K562 (cell line): ENCODE results near the gene BEST4.

Experiments
- HDAC2 ChIP-seq: fragments of 450-650 bp; IDR thresholded peaks from 2 replicates; pipeline ENCODE4 v1.6.1; 2016; ENCODE audit warnings: mild to moderate bottlenecking
- IRF2 ChIP-seq: sonication (generic); formaldehyde crosslinking; IDR thresholded peaks from 2 replicates; pipeline ENCODE4 v1.8.1; 2022; ENCODE audit warnings: mild to moderate bottlenecking, missing genetic modification reagents
- KLF16 ChIP-seq: IDR thresholded peaks from 2 replicates; pipeline ENCODE4 v1.6.1; 2016; ENCODE audit warnings: antibody characterized with exemption
- PHF8 ChIP-seq: fragments of 200-600 bp; sonication (generic); IDR thresholded peaks from 2 replicates; pipeline ENCODE4 v1.6.1; 2012; ENCODE audit warnings: mixed run types, mild to moderate bottlenecking, inconsistent platforms, low read length, moderate library complexity, borderline replicate concordance
- POLR2A ChIP-seq: fragments of 450-650 bp; conservative IDR thresholded peaks from 2 replicates; pipeline ENCODE4 v1.6.1; 2016
- ZNF274 ChIP-seq: IDR thresholded peaks from 2 replicates; pipeline ENCODE4 v1.6.1; 2011; ENCODE audit warnings: low read depth, mild to moderate bottlenecking, low read length, moderate library complexity, borderline replicate concordance
- TF ChIP-seq, protein P1 (sequence below): sonication (generic); formaldehyde crosslinking; IDR thresholded peaks from 2 replicates; pipeline ENCODE4 v1.8.0; 2023; ENCODE audit warnings: missing genetic modification reagents, mild to moderate bottlenecking, borderline replicate concordance
- TF ChIP-seq, protein P2 (sequence below): fragments of 450-650 bp; formaldehyde crosslinking; IDR thresholded peaks from 2 replicates; pipeline ENCODE4 v1.4.0; 2020; ENCODE audit warnings: mild to moderate bottlenecking, moderate library complexity
- TF ChIP-seq, protein P3 (sequence below), 3 experiments: IDR thresholded peaks in 2 of 3; conservative IDR thresholded peaks in 1 of 3; 2 replicates each; pipeline ENCODE4 v1.5.1; 2011 to 2012; ENCODE audit warnings: low read length in 3 of 3, mild to moderate bottlenecking in 3 of 3, control low read depth in 2 of 3, improper control_type of control experiment in 1 of 3, inconsistent platforms in 1 of 3, low read depth in 1 of 3, mixed read lengths in 1 of 3, moderate library complexity in 1 of 3; ENCODE audit not compliant: insufficient read depth in 2 of 3
- TF ChIP-seq, protein P4 (sequence below): sonication (generic); formaldehyde crosslinking; IDR thresholded peaks from 2 replicates; pipeline ENCODE4 v1.8.0; 2022; ENCODE audit warnings: missing genetic modification reagents, mild to moderate bottlenecking, borderline replicate concordance
- TF ChIP-seq, protein P5 (sequence below): fragments of 250-450 bp; sonication (Bioruptor Pico); IDR thresholded peaks from 2 replicates; pipeline ENCODE4 v1.8.0; 2021; ENCODE audit warnings: moderate library complexity, mild to moderate bottlenecking, inconsistent platforms
- TF ChIP-seq, protein P6 (sequence below): fragments of 250-450 bp; sonication (Bioruptor Pico); IDR thresholded peaks from 2 replicates; pipeline ENCODE4 v1.5.0; 2021

DNA sequence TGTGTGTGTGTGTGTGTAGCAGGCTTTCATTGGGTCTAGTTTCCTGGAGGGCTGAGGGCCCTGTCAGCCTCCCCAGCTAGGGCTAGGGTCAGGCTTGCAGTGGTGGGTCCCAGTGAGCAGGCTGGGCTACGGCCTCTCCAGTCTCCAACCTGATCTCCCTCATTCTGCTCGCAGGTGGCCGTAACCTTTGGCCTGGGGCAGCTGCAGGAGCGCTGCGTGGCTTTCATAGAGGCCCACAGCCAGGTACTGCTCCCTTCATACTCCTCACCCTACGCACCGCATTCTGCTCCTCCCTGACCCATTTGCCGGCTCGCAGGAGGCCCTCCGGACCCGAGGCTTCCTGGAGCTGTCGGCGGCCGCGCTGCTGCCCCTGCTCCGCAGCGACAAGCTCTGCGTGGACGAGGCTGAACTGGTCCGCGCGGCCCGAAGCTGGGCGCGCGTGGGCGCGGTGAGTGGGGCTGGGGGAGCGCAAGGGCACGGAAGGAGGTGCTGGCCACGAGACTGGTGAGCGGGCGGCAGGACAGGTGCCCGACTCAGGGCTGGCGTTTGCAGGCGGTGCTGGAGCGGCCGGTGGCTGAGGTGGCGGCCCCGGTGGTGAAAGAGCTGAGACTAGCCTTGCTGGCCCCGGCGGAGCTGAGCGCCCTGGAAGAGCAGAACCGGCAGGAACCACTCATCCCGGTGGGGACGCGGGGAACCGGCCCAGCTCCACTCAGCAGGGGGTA lies 25.0 kb upstream of the BEST4 start:
- TF ChIP-seq, protein P1, sequence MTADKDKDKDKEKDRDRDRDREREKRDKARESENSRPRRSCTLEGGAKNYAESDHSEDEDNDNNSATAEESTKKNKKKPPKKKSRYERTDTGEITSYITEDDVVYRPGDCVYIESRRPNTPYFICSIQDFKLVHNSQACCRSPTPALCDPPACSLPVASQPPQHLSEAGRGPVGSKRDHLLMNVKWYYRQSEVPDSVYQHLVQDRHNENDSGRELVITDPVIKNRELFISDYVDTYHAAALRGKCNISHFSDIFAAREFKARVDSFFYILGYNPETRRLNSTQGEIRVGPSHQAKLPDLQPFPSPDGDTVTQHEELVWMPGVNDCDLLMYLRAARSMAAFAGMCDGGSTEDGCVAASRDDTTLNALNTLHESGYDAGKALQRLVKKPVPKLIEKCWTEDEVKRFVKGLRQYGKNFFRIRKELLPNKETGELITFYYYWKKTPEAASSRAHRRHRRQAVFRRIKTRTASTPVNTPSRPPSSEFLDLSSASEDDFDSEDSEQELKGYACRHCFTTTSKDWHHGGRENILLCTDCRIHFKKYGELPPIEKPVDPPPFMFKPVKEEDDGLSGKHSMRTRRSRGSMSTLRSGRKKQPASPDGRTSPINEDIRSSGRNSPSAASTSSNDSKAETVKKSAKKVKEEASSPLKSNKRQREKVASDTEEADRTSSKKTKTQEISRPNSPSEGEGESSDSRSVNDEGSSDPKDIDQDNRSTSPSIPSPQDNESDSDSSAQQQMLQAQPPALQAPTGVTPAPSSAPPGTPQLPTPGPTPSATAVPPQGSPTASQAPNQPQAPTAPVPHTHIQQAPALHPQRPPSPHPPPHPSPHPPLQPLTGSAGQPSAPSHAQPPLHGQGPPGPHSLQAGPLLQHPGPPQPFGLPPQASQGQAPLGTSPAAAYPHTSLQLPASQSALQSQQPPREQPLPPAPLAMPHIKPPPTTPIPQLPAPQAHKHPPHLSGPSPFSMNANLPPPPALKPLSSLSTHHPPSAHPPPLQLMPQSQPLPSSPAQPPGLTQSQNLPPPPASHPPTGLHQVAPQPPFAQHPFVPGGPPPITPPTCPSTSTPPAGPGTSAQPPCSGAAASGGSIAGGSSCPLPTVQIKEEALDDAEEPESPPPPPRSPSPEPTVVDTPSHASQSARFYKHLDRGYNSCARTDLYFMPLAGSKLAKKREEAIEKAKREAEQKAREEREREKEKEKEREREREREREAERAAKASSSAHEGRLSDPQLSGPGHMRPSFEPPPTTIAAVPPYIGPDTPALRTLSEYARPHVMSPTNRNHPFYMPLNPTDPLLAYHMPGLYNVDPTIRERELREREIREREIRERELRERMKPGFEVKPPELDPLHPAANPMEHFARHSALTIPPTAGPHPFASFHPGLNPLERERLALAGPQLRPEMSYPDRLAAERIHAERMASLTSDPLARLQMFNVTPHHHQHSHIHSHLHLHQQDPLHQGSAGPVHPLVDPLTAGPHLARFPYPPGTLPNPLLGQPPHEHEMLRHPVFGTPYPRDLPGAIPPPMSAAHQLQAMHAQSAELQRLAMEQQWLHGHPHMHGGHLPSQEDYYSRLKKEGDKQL (CRISPR knock-in tag), result no peak
- TF ChIP-seq, protein P2, sequence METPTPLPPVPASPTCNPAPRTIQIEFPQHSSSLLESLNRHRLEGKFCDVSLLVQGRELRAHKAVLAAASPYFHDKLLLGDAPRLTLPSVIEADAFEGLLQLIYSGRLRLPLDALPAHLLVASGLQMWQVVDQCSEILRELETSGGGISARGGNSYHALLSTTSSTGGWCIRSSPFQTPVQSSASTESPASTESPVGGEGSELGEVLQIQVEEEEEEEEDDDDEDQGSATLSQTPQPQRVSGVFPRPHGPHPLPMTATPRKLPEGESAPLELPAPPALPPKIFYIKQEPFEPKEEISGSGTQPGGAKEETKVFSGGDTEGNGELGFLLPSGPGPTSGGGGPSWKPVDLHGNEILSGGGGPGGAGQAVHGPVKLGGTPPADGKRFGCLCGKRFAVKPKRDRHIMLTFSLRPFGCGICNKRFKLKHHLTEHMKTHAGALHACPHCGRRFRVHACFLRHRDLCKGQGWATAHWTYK (CRISPR knock-in tag), result no peak
- TF ChIP-seq, protein P3, sequence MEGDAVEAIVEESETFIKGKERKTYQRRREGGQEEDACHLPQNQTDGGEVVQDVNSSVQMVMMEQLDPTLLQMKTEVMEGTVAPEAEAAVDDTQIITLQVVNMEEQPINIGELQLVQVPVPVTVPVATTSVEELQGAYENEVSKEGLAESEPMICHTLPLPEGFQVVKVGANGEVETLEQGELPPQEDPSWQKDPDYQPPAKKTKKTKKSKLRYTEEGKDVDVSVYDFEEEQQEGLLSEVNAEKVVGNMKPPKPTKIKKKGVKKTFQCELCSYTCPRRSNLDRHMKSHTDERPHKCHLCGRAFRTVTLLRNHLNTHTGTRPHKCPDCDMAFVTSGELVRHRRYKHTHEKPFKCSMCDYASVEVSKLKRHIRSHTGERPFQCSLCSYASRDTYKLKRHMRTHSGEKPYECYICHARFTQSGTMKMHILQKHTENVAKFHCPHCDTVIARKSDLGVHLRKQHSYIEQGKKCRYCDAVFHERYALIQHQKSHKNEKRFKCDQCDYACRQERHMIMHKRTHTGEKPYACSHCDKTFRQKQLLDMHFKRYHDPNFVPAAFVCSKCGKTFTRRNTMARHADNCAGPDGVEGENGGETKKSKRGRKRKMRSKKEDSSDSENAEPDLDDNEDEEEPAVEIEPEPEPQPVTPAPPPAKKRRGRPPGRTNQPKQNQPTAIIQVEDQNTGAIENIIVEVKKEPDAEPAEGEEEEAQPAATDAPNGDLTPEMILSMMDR (IDR thresholded peaks at IDR 0.05 in 2 of 3, conservative IDR thresholded peaks at IDR 0.05 in 1 of 3; ENCODE audit: insufficient read depth in 2 of 3, low read depth in 1 of 3, low read length in 3 of 3), result no peak
- TF ChIP-seq, protein P4, sequence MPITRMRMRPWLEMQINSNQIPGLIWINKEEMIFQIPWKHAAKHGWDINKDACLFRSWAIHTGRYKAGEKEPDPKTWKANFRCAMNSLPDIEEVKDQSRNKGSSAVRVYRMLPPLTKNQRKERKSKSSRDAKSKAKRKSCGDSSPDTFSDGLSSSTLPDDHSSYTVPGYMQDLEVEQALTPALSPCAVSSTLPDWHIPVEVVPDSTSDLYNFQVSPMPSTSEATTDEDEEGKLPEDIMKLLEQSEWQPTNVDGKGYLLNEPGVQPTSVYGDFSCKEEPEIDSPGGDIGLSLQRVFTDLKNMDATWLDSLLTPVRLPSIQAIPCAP (CRISPR knock-in tag), result no peak
- no peak for TF ChIP-seq PHF8
- TF ChIP-seq IRF2 (CRISPR knock-in tag), result no peak
- TF ChIP-seq ZNF274, result no peak
- TF ChIP-seq POLR2A, result no peak
- TF ChIP-seq, protein P5, sequence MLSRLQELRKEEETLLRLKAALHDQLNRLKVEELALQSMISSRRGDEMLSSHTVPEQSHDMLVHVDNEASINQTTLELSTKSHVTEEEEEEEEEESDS (CRISPR knock-in tag), result no peak
- no peak for TF ChIP-seq HDAC2
- TF ChIP-seq, protein P6, sequence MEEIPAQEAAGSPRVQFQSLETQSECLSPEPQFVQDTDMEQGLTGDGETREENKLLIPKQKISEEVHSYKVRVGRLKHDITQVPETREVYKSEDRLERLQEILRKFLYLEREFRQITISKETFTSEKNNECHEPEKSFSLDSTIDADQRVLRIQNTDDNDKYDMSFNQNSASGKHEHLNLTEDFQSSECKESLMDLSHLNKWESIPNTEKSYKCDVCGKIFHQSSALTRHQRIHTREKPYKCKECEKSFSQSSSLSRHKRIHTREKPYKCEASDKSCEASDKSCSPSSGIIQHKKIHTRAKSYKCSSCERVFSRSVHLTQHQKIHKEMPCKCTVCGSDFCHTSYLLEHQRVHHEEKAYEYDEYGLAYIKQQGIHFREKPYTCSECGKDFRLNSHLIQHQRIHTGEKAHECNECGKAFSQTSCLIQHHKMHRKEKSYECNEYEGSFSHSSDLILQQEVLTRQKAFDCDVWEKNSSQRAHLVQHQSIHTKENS (CRISPR knock-in tag), result no peak
- no peak for TF ChIP-seq KLF16
